Endothelial cell of umbilical vein (primary cell): ENCODE results near the gene TOLLIP. TPM values are rescaled to one million over a fixed set of nuclear protein-coding genes. Genes with fewer than 3 reads are reported as not detected.

Source experiments
- BruUV-seq: library from RNA; stranded (reverse); fragments of 400-500 nt; replicated peaks from 2 replicates; lab custom pipeline; 2021; lab: Mats Ljungman, UMichigan
- CTCF ChIA-PET: fragments of 300-600, 350-600 bp; sonication (Branson Sonifier 250); formaldehyde crosslinking; loops from one replicate; lab custom pipeline; 2021; ENCODE audit warnings: antibody characterized with exemption, inconsistent platforms; lab: Charles Lee
- POLR2A ChIA-PET: fragments of 300-600, 350-600 bp; sonication (Branson Sonifier 250); formaldehyde crosslinking; loops from one replicate; lab custom pipeline; 2021; ENCODE audit warnings: antibody characterized with exemption, inconsistent platforms; lab: Charles Lee
- DNase-seq: peaks from one replicate; pipeline ENCODE4 v3.0.0-alpha.2; 2011; ENCODE audit warnings: low read depth, low spot score
- FAIRE-seq: peaks from 2 replicates; lab custom pipeline; 2011; peaks lifted over from hg19 to GRCh38; lab: Jason Lieb, UNC
- H2AFZ ChIP-seq: 2 replicates; pipeline ENCODE4 v1.6.0; 2012; ENCODE audit warnings: low read depth, low read length, control low read depth, inconsistent platforms
- H3K27ac ChIP-seq: 2 replicates; pipeline ENCODE4 v1.5.1; 2011; ENCODE audit warnings: low read depth, mild to moderate bottlenecking, control low read depth, low read length, moderate library complexity; ENCODE audit not compliant: insufficient read depth
- H3K27me3 ChIP-seq, 2 experiments: 2 replicates each; pipeline versions ENCODE4 v1.6.0 to v1.6.1; 2011; ENCODE audit warnings: low read length in 2 of 2, mixed read lengths in 1 of 2; ENCODE audit not compliant: control insufficient read depth in 2 of 2, insufficient read depth in 2 of 2
- H3K36me3 ChIP-seq, 2 experiments: 2 replicates in 1 of 2; 3 replicates in 1 of 2; pipeline ENCODE4 v1.5.1; 2011; ENCODE audit warnings: low read length in 2 of 2, mild to moderate bottlenecking in 1 of 2, moderate library complexity in 1 of 2; ENCODE audit not compliant: control insufficient read depth in 2 of 2, insufficient read depth in 2 of 2; ENCODE audit errors: extremely low read depth in 1 of 2
- H3K4me1 ChIP-seq: 3 replicates; pipeline ENCODE4 v1.5.1; 2011; ENCODE audit warnings: mild to moderate bottlenecking, low read length; ENCODE audit not compliant: control insufficient read depth, insufficient read depth; ENCODE audit errors: extremely low read depth
- H3K4me2 ChIP-seq: 2 replicates; pipeline ENCODE4 v1.6.1; 2011; ENCODE audit warnings: low read length, control low read depth, mixed read lengths; ENCODE audit not compliant: insufficient read depth
- H3K4me3 ChIP-seq, 3 experiments: fragments of 200-600 bp in 1 of 3; sonication (generic), shearing (Covaris generic) in 1 of 3; replicated peaks in 1 of 3; 2 replicates each; pipeline ENCODE4 v1.5.1; 2011 to 2016; ENCODE audit warnings: control low read depth in 3 of 3, low read length in 3 of 3, mild to moderate bottlenecking in 2 of 3, inconsistent platforms in 1 of 3, low read depth in 1 of 3, moderate library complexity in 1 of 3; ENCODE audit not compliant: insufficient read depth in 1 of 3
- H3K79me2 ChIP-seq: 2 replicates; pipeline ENCODE4 v1.6.0; 2012; ENCODE audit warnings: low read length, inconsistent platforms; ENCODE audit not compliant: control insufficient read depth, insufficient read depth
- H3K9ac ChIP-seq: replicated peaks from 2 replicates; pipeline ENCODE3; 2011; ENCODE audit warnings: low read length, control low read depth; ENCODE audit not compliant: insufficient read depth; ENCODE audit errors: extremely low read depth
- H3K9me1 ChIP-seq: replicated peaks from 3 replicates; pipeline ENCODE4 v1.6.0; 2011; ENCODE audit warnings: mild to moderate bottlenecking, low read length; ENCODE audit not compliant: control insufficient read depth, insufficient read depth; ENCODE audit errors: extremely low read depth
- H3K9me3 ChIP-seq: replicated peaks from 2 replicates; pipeline ENCODE4 v1.5.1; 2012; ENCODE audit warnings: low read length, inconsistent platforms; ENCODE audit not compliant: control insufficient read depth, insufficient read depth
- H4K20me1 ChIP-seq: replicated peaks from 2 replicates; pipeline ENCODE3; 2011; ENCODE audit warnings: mild to moderate bottlenecking, low read length; ENCODE audit not compliant: control insufficient read depth, insufficient read depth; ENCODE audit errors: extremely low read depth
- CTCF ChIP-seq, 2 donors: IDR thresholded peaks; 1 replicate in 1 of 2; 2 replicates in 1 of 2; pipeline ENCODE4 v1.5.1; 2011; ENCODE audit warnings: low read length in 2 of 2, mild to moderate bottlenecking in 2 of 2, moderate library complexity in 2 of 2, control low read depth in 1 of 2, inconsistent platforms in 1 of 2, low read depth in 1 of 2; ENCODE audit not compliant: insufficient read depth in 1 of 2; ENCODE audit errors: extremely low read depth in 1 of 2
- EZH2 ChIP-seq: IDR thresholded peaks from 2 replicates; pipeline ENCODE4 v1.6.1; 2012; ENCODE audit warnings: borderline replicate concordance, low read depth, mild to moderate bottlenecking, moderate library complexity, low read length, inconsistent platforms; ENCODE audit not compliant: severe bottlenecking
- FOS ChIP-seq: IDR thresholded peaks from 2 replicates; pipeline ENCODE4 v1.6.1; 2011; ENCODE audit warnings: mild to moderate bottlenecking, low read length, moderate library complexity, borderline replicate concordance; ENCODE audit not compliant: insufficient read depth
- GATA2 ChIP-seq: IDR thresholded peaks from 2 replicates; pipeline ENCODE4 v1.7.0; 2011; ENCODE audit warnings: low read depth, mild to moderate bottlenecking, moderate library complexity, mixed read lengths, low read length; ENCODE audit not compliant: insufficient read length, insufficient read depth
- JUN ChIP-seq: IDR thresholded peaks from 2 replicates; pipeline ENCODE4 v1.6.1; 2011; ENCODE audit warnings: borderline replicate concordance, low read depth; ENCODE audit not compliant: insufficient read length, insufficient read depth
- MAX ChIP-seq: IDR thresholded peaks from 2 replicates; pipeline ENCODE4 v1.6.1; 2011; ENCODE audit not compliant: insufficient read depth, insufficient read length
- MYC ChIP-seq: IDR thresholded peaks from one replicate; pipeline ENCODE4 v1.6.1; 2011; ENCODE audit warnings: mild to moderate bottlenecking, low read depth, low read length
- POLR2A ChIP-seq: IDR thresholded peaks from 2 replicates; pipeline ENCODE4 v1.6.1; 2012; ENCODE audit warnings: low read depth, mild to moderate bottlenecking, control low read depth, low read length
- POLR2AphosphoS5 ChIP-seq: IDR thresholded peaks from 2 replicates; pipeline ENCODE4 v1.6.1; 2012; ENCODE audit warnings: low read depth, mild to moderate bottlenecking, control low read depth, low read length, moderate library complexity; ENCODE audit not compliant: insufficient read depth
- dilution Hi-C: fragments of 300-500 bp; cut with MboI; formaldehyde crosslinking; loops from one replicate; pipeline ENCODE4 v1.15.0; 2019; ENCODE audit warnings: low sequenced_read_pairs; ENCODE audit not compliant: extremely low pct_ligation_motif_present
- intact Hi-C: fragments of 100-400 bp; cut with micrococcal nuclease; formaldehyde crosslinking; loops from one replicate; pipeline ENCODE4 v1.10.0; 2022
- polyA plus RNA-seq, 4 experiments: library from polyadenylated mRNA; depleted of rRNA in 3 of 4; stranded (reverse) in 3 of 4; unstranded in 1 of 4; fragments of >200 nt; gene quantifications; 2 replicates each; pipeline versions ENCODE4 v1.2.1 to v1.2.3, GENCODE V29; 2011 to 2012; ENCODE audit warnings: missing spikeins in 1 of 4
- total RNA-seq: library from RNA; stranded (reverse); gene quantifications from 2 replicates; pipeline ENCODE4 v1.2.3, GENCODE V29; 2021

The TOLLIP gene
- total and polyA plus RNA-seq, 2 donors (not counting 3 experiments of a cell fraction or from before 2014, with no cell fraction given) = 49.6 to 64.8 TPM

GRCh38 chr11:1305501-1306056, 3.9 kb downstream of the TOLLIP start:
- no peaks in the 10 kb centered on the region for H3K9me1 ChIP-seq
- ChIA-PET CTCF (no interaction called here), POLR2A (no interaction called here)
- no peaks in the 10 kb centered on the region for H3K27me3 ChIP-seq
- dilution Hi-C loops = no loop called here
- H4K20me1 ChIP-seq = no peaks in the 10 kb centered on the region
- intact Hi-C loops = loop anchor here (10.0 kb wide), 2 partner anchors 79 to 269 kb away; partner anchors contain the start of genes BRSK2 and DUSP8
- H3K4me3 ChIP-seq = no peak overlapping the region
- no peak overlapping the region for H2AFZ ChIP-seq
- H3K4me1 ChIP-seq = peaks cover 12% of the 10 kb centered on the region
- DNase-seq (no peak), FAIRE-seq (no peak)
- no peak for TF ChIP-seq POLR2AphosphoS5
- TF ChIP-seq CTCF (IDR thresholded peaks at IDR 0.05; ENCODE audit: extremely low read depth in 1 of 2, insufficient read depth in 1 of 2, low read depth in 1 of 2, low read length in 2 of 2) = no peak
- TF ChIP-seq JUN = no peak
- no peak for TF ChIP-seq FOS
- TF ChIP-seq EZH2 = no peak
- TF ChIP-seq GATA2 = no peak
- no peak for TF ChIP-seq MAX
- TF ChIP-seq POLR2A = no peak
- TF ChIP-seq MYC = no peak
- no peak overlapping the region for H3K4me2 ChIP-seq
- no peak overlapping the region for H3K9ac ChIP-seq
- peaks cover 69% of the 10 kb centered on the region for H3K79me2 ChIP-seq
- BruUV-seq = no TSS peak
- no peaks in the 10 kb centered on the region for H3K9me3 ChIP-seq
- no peak overlapping the region for H3K27ac ChIP-seq
- peaks cover 0 to 4% of the 10 kb centered on the region in 2 experiments for H3K36me3 ChIP-seq
